NCI-H460 (cell line): ENCODE results near the gene FAM98C. TPM values are rescaled to one million over a fixed set of nuclear protein-coding genes. Genes with fewer than 3 reads are reported as not detected.
A peak's percentile ranks its signal among the peaks of the same experiment; 100 is the strongest.
"Not testable (repeated sequence)": the region's sequence is repeated elsewhere in the genome, so short reads cannot be mapped to it uniquely, and the experiment has no call there.

Experiments
- DNase-seq: peaks from one replicate; pipeline ENCODE4 v3.0.0-alpha.2; 2016; ENCODE audit warnings: low read depth; ENCODE audit errors: extremely low read depth
- total RNA-seq: library from RNA; depleted of rRNA; stranded (reverse); fragments of >200 nt; shearing (Covaris generic); gene quantifications from 2 replicates; pipeline ENCODE4 v1.2.3, GENCODE V29; 2014

Gene FAM98C
- total RNA-seq, 1 experiment from 2014 or later = 12.1 TPM

DNA sequence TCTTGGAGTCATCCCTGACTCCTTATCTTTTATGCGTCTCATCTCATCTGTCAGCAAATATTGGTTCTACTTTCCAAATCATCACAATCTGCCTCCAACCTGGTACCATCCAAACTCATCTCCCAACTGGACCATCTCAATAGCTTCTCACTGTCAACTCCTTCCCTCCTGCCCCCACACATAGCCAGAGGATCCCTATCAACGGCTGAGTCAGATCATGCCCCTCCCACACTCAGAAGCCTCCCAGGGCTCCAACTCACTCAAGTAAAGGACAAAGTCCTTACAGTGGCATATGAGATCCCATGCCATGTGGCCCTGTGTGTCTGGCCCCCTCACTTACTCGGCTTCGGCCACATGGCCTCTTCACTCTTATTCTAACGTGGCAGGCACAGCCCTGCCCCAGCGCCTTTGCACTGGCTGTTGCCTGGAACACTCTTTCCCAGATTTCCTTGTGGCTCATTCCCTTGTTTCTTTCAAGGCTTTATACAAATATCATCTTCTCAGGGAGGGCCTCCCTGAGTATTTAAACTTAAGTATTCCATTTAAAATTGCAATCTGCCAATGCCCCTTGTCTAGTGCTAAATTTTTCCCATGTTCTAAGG is 10.1 kb upstream of the FAM98C start:
- no peak for DNase-seq

DNA sequence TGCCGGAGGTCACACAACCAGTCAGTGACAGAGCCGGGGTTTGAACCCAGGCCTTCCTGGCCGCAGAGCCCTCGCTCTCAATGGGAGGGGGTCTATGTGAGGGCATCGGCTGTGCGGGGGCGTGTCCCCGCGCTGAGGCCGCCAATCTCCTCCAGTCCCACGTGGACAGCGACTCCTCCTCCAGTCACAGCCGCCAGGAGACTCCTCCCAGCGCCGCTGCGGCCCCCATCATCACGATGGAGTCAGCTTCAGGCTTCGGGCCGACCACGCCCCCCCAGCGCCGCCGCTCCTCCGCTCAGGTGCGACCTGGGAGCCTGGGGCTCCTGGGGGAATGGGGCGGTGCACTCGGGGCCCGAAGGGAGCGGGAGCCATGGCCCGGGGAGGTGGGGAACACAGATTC is 8.4 kb upstream of the FAM98C start:
- no peak for DNase-seq

DNA sequence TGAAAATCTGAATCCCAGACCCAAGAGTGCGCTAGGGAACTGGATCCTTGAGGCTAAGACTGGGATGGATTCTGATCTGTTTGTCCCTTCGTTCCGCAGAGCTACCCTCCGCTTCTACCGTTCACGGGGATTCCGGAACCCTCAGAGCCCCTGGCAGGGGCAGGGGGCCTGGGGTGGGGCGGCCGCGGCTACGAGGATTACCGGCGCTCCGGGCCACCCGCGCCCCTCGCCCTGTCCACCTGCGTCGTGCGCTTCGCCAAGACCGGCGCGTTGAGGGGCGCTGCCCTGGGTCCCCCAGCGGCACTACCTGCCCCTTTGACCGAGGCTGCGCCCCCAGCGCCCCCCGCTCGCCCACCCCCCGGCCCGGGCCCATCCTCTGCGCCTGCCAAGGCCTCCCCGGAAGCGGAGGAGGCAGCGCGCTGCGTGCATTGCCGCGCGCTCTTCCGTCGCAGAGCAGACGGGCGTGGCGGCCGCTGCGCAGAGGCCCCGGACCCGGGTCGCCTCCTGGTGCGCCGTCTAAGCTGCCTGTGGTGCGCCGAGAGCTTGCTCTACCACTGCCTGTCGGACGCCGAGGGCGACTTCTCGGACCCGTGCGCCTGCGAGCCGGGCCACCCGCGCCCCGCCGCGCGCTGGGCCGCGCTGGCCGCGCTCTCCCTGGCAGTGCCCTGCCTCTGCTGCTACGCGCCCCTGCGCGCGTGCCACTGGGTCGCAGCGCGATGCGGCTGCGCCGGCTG is 7.3 kb upstream of the FAM98C start:
- DNase-seq = no peak

DNA sequence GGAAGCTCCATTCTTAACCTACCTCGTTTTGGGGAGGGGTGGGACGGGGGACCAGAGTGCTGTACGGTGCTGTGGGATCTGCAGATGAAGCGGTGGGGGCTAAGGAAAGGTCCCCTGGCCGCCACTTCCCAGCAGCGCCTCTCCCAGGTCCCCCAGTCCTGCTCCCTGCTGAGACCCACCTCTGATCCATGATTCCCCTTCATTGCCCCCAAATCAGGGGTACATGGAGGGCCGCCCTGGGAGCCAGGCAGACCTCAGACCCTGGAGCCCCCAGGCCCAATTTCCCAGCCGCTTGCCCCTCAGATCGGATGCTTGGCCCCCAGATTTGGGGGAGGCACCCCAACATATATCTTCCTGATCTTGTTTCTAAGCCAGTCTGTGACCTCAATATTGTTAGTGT is 3.8 kb upstream of the FAM98C start:
- no peak for DNase-seq

DNA sequence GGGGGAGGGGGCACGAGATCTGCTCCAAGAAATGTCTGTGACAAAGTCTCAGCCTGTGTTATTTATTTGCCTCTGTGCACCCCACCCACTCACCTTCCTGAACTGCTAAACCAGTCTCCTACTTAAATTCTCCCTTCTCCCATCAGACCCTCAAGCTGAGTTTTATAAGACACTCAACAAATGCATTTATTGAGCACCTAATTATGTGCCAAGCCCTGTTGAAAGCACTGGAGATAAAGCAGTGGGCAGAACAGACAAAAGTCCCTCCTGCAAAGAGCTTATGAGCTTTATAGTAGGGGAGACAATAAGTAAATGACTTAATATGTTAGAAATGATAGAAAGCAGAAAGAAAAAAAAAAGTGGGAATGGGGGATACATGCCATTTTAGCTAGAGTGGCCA is 3.4 kb upstream of the FAM98C start:
- no peak for DNase-seq

DNA sequence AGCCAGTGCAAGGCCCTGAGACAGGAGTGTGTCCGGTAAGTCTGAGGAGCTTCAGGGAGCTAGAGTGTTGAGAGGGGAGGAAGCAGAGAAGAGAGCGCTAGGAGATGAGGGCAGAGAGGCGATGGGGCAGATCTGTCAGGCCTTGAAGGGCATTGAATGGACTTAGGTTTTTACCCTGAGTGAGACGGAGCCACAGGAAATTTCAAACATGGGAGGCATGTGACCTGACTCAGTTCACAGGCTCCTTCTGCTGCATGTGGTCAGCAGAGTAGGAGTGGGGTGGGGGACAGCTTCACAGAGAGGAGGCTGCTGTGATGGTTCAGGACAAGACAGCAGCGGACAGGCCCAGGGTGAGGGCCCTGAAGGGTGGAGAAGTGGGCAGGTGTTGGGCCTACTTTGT is 2.5 kb upstream of the FAM98C start:
- DNase-seq = no peak

DNA sequence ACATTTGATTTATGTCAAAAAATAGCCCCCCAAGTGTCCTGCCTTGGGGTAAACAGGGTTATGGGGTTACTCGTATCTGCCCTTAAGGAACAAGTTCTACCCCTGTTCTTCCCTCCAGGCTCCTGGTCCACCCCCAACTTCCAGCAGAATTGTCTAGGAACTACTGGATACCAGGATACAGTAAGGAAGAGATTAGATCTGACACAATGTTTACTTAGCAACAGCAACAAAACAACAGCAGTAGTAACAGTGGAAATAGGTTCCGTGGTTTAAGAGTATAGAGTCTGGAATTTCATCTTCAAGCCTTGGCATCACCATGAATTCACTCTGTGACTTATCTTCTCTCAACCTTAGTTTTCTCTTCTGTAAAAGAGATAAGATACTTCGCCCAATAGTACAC is 1.7 kb upstream of the FAM98C start:
- no peak for DNase-seq

DNA sequence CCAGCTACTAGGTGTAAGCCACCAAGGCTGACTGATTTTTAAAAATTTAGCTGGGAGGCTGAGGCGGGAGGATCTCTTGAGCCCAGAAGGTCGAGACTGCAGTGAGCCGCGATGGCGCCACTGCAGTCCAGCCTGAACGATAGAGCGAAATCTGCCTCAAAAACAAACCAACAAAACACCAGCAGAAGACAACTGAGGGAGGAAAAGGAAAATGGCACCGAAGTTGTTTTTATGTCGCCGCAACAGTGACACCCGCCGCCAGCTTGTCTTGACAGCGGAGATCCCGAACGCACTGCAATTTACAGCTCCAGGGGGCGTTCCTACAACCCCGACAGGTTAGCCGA is 298 bp upstream of the FAM98C start:
- DNase-seq = no peak

DNA sequence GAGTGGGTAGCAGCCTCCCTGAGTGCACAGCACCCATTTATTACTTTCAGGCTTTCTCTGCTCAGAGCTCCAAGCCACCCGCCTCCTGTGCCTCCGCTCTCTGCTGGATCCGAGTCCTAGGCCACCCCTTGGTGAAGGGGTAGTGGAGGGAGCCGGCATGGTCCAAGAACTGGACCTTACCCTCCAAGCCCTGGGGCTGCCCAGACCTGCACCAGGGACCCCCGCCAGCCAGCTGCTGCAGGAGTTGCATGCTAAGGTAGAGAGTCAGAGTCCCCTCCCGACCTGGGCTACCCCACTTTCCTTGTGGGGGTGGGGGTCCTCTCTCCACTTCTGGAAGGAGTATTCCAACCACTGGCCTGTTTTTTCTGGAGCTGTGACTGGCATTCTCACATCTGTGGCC is 2.0 kb downstream of the FAM98C start:
- no peak for DNase-seq

DNA sequence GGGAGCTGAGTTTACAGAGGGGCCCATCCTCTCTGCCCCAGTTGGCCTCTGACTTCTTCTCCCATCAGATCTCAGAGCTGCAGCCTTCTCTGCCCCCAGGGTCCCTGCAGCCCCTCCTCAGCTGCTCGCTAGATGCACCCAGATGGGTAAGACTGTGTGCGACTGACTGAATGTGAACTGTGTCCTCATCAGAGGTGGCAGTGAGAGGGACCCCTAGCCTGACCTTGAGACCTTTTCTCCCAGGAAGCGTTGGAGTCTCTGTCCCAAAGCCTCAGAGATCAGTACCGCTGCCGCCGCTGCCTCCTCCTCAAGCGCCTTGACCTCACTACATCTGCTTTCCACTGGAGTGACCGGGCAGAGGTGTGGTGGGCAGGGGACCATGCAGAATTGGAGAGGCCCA is 2.4 kb downstream of the FAM98C start:
- no peak for DNase-seq

DNA sequence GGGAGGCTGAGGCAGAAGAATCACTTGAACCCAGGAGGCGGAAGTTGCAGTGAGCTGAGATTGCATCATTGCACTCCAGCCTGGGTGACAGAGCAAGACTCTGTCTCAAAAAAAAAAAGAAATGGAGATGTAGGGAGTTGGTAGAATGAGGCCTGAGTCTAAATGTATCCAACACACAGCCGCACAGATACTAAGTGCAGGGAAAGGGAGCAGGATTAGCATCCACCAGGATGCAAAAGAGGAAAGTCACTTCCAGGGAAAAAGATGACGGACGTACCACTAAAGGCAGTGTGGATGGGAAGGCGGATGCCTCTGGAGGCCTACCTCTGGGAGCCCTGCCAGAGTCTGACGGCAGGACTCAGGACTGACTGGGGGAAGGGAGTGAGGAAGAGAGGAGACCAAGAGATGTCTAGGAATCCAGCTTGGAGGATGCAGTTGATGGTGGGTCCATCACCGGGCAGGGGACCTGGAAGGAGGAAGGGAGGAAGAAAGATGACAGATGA is 6.8 kb downstream of the FAM98C start:
- no peak for DNase-seq

DNA sequence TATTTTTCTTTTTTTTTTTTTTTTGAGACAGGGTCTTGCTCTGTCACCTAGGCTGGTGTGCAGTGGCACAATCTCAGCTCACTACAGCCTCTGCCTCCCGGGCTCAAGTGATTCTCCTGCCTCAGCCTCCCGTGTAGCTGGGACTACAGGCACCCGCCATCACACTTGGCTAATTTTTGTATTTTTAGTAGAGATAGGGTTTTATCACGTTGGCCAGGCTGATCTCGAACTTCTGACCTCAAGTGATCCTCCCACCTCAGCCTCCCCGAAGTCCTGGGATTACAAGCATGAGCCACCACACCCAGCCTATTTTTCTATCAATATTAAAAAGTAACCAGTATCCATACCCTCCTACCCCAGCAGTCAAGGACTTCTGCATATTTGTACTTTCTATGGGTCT is 7.5 kb downstream of the FAM98C start:
- not testable (repeated sequence) for DNase-seq

DNA sequence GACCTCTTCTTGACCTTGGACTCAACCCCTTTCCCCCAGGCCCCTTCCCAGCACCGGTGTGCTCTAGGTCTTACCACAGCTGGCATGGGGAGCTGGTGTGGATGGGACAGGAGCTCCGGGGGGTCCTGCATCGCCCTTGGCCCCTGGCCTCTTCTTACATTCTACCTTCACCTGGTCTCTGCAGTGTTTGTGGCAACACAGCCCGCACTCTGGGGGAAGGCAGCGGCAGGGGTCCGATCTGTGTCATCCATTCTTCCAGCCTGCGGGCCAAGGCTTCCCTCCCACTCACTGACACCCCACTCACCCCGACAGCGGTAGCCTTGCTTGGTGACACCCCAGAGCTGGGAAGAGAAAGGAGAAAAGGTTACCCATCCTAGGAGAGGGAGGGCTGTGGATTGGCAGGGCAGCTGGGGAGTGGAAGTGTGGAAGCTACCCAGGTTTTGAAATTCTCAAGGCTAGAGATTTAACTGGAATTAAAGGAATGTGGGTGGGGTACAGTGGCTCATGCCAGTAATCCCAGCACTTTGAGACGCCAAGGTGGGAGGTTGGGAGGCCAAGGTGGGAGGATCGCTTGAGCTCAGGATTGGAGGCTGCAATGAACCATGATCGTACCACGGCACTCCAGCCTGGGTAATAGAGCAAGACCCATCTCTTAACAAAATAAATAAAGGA is 8.3 kb downstream of the FAM98C start:
- no peak for DNase-seq

DNA sequence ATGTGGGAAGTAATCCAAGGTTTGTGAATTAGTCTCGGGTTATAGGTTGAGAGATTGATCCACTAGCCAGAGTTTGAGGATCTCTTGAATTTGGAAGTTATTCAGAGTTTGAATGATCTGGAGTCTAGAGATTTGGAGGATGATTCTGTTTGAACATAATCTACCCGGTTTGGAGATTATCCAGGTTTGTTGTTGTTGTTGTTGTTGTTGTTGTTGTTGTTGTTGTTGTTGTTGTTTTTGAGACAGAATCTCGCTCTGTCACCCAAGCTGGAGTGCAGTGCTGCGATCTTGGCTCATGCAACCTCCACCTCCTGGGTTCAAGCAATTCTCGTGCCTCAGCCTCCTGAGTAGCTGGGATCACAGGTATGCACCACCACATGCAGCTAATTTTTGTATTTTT is 9.0 kb downstream of the FAM98C start:
- DNase-seq = not testable (repeated sequence)

DNA sequence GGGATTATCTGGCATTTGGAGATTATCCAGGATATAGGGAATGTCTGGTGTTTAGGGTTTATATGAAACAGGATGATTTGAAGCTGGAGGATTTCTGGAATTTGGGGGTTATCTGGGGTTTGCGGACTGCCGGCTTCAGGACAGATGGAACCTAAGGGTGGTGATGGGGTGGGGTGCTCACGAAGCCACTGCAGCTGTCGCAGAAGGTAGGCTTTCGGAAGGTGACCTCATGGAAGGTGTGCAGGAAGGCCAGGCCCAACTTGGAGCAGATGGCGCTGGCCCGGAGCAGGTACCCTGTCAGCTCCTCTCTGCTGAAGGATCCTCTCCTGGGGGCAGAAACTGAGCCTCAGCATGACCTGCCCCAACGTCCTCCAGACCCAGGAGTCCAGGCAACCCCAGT is 9.6 kb downstream of the FAM98C start:
- DNase-seq = no peak

DNA sequence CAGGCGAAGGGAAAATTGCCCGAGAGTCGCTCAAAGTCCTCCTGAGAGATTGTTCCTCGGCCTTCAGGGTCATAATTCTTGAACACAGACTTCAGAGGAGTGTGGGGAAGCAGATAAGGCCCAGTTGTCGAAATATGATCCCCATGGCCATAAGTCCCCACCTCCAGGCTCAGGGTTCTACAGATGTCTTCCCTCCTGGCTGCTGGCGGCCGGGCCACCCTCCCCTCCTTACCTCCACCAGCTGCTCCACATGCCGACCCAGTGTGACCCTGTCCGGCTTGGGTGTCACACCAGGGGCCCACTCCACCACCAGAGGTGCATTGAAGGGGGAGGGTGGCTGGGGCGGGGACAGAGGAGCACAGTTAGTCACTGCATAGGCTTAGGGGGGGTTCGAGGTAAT is 10.1 kb downstream of the FAM98C start:
- no peak for DNase-seq

DNA sequence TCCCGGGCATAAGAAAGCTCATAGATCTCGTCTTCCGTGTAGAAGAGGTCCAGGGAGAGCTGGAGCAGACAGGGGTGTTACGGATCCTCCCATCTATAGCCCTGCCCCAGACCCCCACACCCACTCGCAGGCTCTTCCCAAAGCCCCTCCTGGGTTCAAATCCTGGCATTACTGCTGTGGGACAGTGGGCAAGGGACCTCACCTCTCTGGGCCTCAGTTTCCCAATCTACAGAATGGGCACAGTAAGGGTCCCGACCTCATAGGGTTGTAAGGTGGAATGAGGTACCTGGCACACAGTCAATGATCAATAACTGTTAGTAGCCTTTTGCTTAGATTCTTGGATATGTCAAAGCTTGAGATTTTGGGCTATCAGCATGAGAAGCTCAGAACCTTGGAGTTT is 10.5 kb downstream of the FAM98C start:
- no peak for DNase-seq

DNA sequence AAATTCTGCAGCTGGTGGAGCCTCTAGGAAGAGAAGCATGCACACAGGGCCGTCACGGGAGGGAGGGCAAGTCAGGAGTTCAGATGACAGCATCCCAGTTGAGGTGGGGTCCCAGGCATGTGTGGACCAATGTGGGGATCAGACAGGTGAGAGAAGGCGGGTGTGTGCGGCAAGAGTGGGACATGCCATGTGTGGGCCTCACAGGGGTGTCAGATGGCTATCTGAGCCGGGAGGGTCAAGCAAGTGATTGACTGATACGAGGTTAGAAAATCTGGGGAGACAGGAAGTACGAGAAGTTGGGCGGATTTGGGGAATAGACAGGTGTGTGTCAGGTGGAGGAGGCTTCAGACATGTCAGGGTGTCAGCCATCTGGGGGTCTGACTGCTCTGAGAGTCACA is 14.3 kb downstream of the FAM98C start:
- no peak for DNase-seq

DNA sequence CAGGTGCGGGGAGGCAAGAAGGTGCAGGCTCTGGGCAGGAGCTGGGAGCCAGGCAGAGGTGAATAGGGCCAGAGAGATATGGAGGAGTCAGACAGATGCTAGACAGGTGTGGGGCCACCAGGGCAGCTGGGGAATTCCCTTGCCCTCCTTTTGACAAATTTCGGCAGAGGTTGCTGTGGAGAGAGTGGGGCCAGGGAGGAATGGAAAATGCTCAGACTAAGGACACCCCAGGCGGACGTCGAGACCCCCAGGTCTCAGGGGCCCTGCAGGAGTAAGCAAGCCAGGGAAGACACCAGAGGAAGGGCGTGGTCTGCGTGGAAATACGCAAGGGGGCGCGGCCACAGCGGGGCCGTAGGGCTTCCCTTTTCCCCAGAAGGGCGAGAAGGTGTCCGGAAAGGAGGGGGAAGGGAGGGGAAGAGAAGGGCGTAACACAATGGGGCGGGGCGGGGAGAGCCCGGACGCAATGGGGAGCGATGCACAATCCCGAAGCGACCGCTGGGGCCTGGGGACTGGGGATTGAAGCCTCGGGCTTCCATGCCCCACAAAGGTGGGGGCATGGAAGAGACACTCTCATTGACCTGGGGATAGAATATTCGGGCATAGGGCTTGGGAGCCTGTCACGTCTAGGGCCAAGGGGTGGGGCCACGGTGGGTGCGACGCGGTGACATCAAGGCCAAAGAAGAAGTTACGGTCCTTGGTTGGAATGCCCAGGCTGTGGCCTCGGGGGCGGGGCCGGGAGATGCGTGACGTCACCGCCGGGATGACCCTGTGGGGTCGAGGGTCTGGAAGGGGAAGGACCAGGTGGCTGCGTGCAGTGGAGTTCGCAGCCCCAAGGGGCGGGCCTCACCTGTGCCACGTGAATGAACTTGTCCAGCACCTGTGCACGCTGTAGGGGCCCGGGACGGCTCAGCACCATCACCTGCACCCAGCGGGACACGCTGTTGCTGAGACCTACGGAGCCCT is 14.9 kb downstream of the FAM98C start:
- peak; percentile 39 for DNase-seq

DNA sequence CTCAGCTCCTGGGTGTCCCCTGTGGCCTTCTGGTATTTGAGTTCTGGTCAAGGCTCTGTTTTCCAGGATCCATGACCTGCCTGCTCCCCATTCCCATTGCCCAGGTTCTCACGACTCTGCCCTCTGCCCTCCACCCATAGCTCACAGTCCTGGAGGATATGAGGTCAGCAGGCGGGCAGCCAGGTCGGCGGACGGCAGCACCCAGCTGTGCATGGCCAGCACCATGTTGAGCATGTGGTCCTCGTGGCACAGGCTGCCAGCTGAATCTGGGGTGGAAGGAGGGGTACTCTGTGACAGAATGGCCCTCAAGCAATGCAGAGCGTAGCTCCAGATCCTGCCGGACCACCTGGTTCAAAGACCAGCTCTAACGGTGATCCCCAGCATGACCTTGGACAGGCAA is 18.0 kb downstream of the FAM98C start:
- no peak for DNase-seq

DNA sequence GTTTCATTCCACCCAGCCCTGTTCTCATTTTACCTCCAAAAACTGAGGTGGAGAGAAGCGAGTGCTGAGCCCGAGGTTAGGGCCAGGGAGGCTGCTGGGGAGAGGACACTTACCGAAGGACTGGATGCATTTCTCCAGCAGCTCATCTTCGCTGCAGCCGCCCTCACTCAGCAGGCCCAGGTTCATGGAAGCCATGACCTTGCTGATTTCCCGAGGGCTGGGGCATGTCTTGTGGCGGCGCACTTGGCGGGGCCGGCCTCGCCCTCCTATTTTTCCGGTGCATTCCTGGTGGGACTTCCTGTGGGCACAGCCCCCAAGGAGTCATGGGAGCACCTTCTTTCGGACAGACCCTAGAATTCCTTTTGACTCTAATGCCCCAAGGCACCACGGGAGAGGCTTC is 19.0 kb downstream of the FAM98C start:
- DNase-seq = no peak
